GM12873 (cell line): ENCODE measurements around the gene COA4.

Experiments used
- CTCF ChIP-seq: IDR thresholded peaks from 2 replicates; pipeline ENCODE4 v1.5.1; 2012; ENCODE audit warnings: low read depth, mild to moderate bottlenecking, moderate library complexity, low read length, control low read depth; ENCODE audit not compliant: insufficient read depth; ENCODE audit errors: missing control alignments

The COA4 gene

GRCh38 chr11:73866095-73866579 lies 10.5 kb downstream of the COA4 start:
- TF ChIP-seq CTCF: no peak

- TF ChIP-seq CTCF: no peak
These were observed 13.7 kb downstream of the COA4 start for GRCh38 chr11:73862986-73863385.

GRCh38 chr11:73860202-73860601 lies 16.4 kb downstream of the COA4 start:
- no peak for TF ChIP-seq CTCF

- TF ChIP-seq CTCF: no peak
These were observed 17.0 kb downstream of the COA4 start for GRCh38 chr11:73859671-73860070.

GRCh38 chr11:73856031-73856567 lies 20.5 kb downstream of the COA4 start:
- no peak for TF ChIP-seq CTCF

GRCh38 chr11:73854680-73855079 lies 22.0 kb downstream of the COA4 start:
- no peak for TF ChIP-seq CTCF

- no peak for TF ChIP-seq CTCF
These were observed 24.6 kb downstream of the COA4 start for GRCh38 chr11:73852049-73852448.
